Stimulated activated effector memory CD8-positive, alpha-beta T cell treated with anti-CD3 and anti-CD28 coated beads, Interleukin-12 subunit alpha, Interleukin-12 subunit beta, amount 100 ng/mL, for 72 hours (primary cell): Measurements from ENCODE around the gene RNFT2.
"Not testable (repeated sequence)": the region's sequence is repeated elsewhere in the genome, so short reads cannot be mapped to it uniquely, and the experiment has no call there.

ENCODE experiments used
- ATAC-seq: fragments of 150-1000 bp; cut with Tn5 transposase; 2 replicates; pipeline ENCODE4 v1.10.0; 2021
- DNase-seq, 2 donors: peaks; one replicate each; pipeline ENCODE4 v3.0.0; 2021 to 2022; ENCODE audit warnings: low spot score in 2 of 2
- H3K27ac Mint-ChIP-seq: one replicate; pipeline ENCODE4 v1.8.0; 2022; ENCODE audit warnings: mild to moderate bottlenecking, mixed read lengths
- H3K36me3 Mint-ChIP-seq: one replicate; pipeline ENCODE4 v1.8.0; 2022; ENCODE audit warnings: mild to moderate bottlenecking, mixed read lengths
- H3K4me1 Mint-ChIP-seq: one replicate; pipeline ENCODE4 v1.8.0; 2022; ENCODE audit warnings: mixed read lengths
- H3K4me3 Mint-ChIP-seq: one replicate; pipeline ENCODE4 v1.8.0; 2022; ENCODE audit warnings: mild to moderate bottlenecking, mixed read lengths
- H3K9me3 Mint-ChIP-seq: one replicate; pipeline ENCODE4 v1.8.0; 2022; ENCODE audit warnings: mixed read lengths

Gene RNFT2

GRCh38 chr12:116722245-116722644, 15.9 kb upstream of the RNFT2 start:
- DNase-seq (no peak), ATAC-seq (peak; percentile 34)
- peaks cover 22% of the 10 kb centered on the region for H3K4me1 Mint-ChIP-seq
- H3K4me3 Mint-ChIP-seq = no peak overlapping the region
- no peaks in the 10 kb centered on the region for H3K9me3 Mint-ChIP-seq
- H3K27ac Mint-ChIP-seq = peak overlapping the region; percentile 55
- H3K36me3 Mint-ChIP-seq = peaks cover 63% of the 10 kb centered on the region

- no peak for DNase-seq
- peaks cover 28% of the 10 kb centered on the region for H3K4me1 Mint-ChIP-seq
- no peak overlapping the region for H3K27ac Mint-ChIP-seq
- peaks cover 42% of the 10 kb centered on the region for H3K36me3 Mint-ChIP-seq
- no peak overlapping the region for H3K4me3 Mint-ChIP-seq
- ATAC-seq = no peak
- no peaks in the 10 kb centered on the region for H3K9me3 Mint-ChIP-seq
These were observed 11.4 kb upstream of the RNFT2 start for GRCh38 chr12:116726694-116727093.

- Mint-ChIP-seq H3K36me3 (peaks cover 42% of the 10 kb centered on the region), H3K27ac (no peak overlapping the region), H3K4me3 (no peak overlapping the region), H3K9me3 (no peaks in the 10 kb centered on the region), H3K4me1 (peaks cover 23% of the 10 kb centered on the region)
- ATAC-seq (no peak), DNase-seq (no peak)
These were observed 10.9 kb upstream of the RNFT2 start for GRCh38 chr12:116727261-116727660.

GRCh38 chr12:116727891-116728290, 10.2 kb upstream of the RNFT2 start:
- H3K36me3 Mint-ChIP-seq = peaks cover 42% of the 10 kb centered on the region
- no peak for ATAC-seq
- H3K4me3 Mint-ChIP-seq = no peak overlapping the region
- H3K9me3 Mint-ChIP-seq = no peaks in the 10 kb centered on the region
- peak overlapping the region; percentile 77 for H3K27ac Mint-ChIP-seq
- no peak for DNase-seq
- H3K4me1 Mint-ChIP-seq = peaks cover 21% of the 10 kb centered on the region

GRCh38 chr12:116731801-116732200, 6.3 kb upstream of the RNFT2 start:
- no peaks in the 10 kb centered on the region for H3K9me3 Mint-ChIP-seq

GRCh38 chr12:116734156-116734768, 3.9 kb upstream of the RNFT2 start:
- peak overlapping the region; percentile 20 for H3K27ac Mint-ChIP-seq
- peaks cover 46% of the 10 kb centered on the region for H3K4me1 Mint-ChIP-seq
- H3K9me3 Mint-ChIP-seq = no peaks in the 10 kb centered on the region
- H3K4me3 Mint-ChIP-seq = peak overlapping the region; percentile 96
- H3K36me3 Mint-ChIP-seq = peaks cover 51% of the 10 kb centered on the region
- no peak for ATAC-seq
- no peak for DNase-seq

More at GRCh38 chr12:116731801-116732200, 6.3 kb upstream of the RNFT2 start:
- no peak for ATAC-seq
- peaks cover 56% of the 10 kb centered on the region for H3K36me3 Mint-ChIP-seq
- DNase-seq = no peak
- H3K27ac Mint-ChIP-seq = peak overlapping the region; percentile 50
- H3K4me3 Mint-ChIP-seq = no peak overlapping the region
- peaks cover 39% of the 10 kb centered on the region for H3K4me1 Mint-ChIP-seq

GRCh38 chr12:116735084-116735483, 3.0 kb upstream of the RNFT2 start:
- no peak overlapping the region for H3K27ac Mint-ChIP-seq
- ATAC-seq = no peak
- no peak for DNase-seq
- H3K4me3 Mint-ChIP-seq = peak overlapping the region; percentile 96
- H3K36me3 Mint-ChIP-seq = peaks cover 46% of the 10 kb centered on the region
- H3K4me1 Mint-ChIP-seq = peaks cover 50% of the 10 kb centered on the region
- no peaks in the 10 kb centered on the region for H3K9me3 Mint-ChIP-seq

- peak overlapping the region; percentile 95 for H3K27ac Mint-ChIP-seq
- ATAC-seq (no peak), DNase-seq (no peak)
- H3K4me1 Mint-ChIP-seq = peaks cover 50% of the 10 kb centered on the region
- peaks cover 42% of the 10 kb centered on the region for H3K36me3 Mint-ChIP-seq
- peak overlapping the region; percentile 96 for H3K4me3 Mint-ChIP-seq
- H3K9me3 Mint-ChIP-seq = no peaks in the 10 kb centered on the region
These were observed 2.0 kb upstream of the RNFT2 start for GRCh38 chr12:116735951-116736599.

GRCh38 chr12:116736962-116737773, 947 bp upstream of the RNFT2 start:
- H3K36me3 Mint-ChIP-seq = peaks cover 36% of the 10 kb centered on the region
- peak overlapping the region; percentile 95 for H3K27ac Mint-ChIP-seq
- H3K4me3 Mint-ChIP-seq = peak overlapping the region; percentile 96
- no peaks in the 10 kb centered on the region for H3K9me3 Mint-ChIP-seq
- H3K4me1 Mint-ChIP-seq = peaks cover 50% of the 10 kb centered on the region
- DNase-seq (peak in 1 of 2 donors; percentile 55), ATAC-seq (no peak)

GRCh38 chr12:116739381-116739887, 1.3 kb downstream of the RNFT2 start:
- DNase-seq (no peak), ATAC-seq (no peak)
- Mint-ChIP-seq H3K27ac (no peak overlapping the region), H3K36me3 (peaks cover 17% of the 10 kb centered on the region), H3K4me3 (no peak overlapping the region), H3K9me3 (no peaks in the 10 kb centered on the region), H3K4me1 (peaks cover 42% of the 10 kb centered on the region)

- not testable (repeated sequence) for H3K27ac Mint-ChIP-seq, H3K9me3 Mint-ChIP-seq, ATAC-seq, DNase-seq, H3K36me3 Mint-ChIP-seq, H3K4me3 Mint-ChIP-seq
- peaks cover 15% of the 10 kb centered on the region for H3K4me1 Mint-ChIP-seq
These were observed 4.7 kb downstream of the RNFT2 start for GRCh38 chr12:116742787-116743186.

GRCh38 chr12:116744766-116745165, 6.7 kb downstream of the RNFT2 start:
- ATAC-seq (no peak), DNase-seq (no peak)
- Mint-ChIP-seq H3K9me3 (no peaks in the 10 kb centered on the region), H3K4me3 (no peak overlapping the region), H3K27ac (no peak overlapping the region), H3K4me1 (no peaks in the 10 kb centered on the region), H3K36me3 (no peaks in the 10 kb centered on the region)

- H3K36me3 Mint-ChIP-seq = no peaks in the 10 kb centered on the region
- H3K4me3 Mint-ChIP-seq = no peak overlapping the region
- no peak for ATAC-seq
- H3K4me1 Mint-ChIP-seq = no peaks in the 10 kb centered on the region
- no peak overlapping the region for H3K27ac Mint-ChIP-seq
- no peaks in the 10 kb centered on the region for H3K9me3 Mint-ChIP-seq
- no peak for DNase-seq
These were observed 7.4 kb downstream of the RNFT2 start for GRCh38 chr12:116745554-116745953.

GRCh38 chr12:116749884-116750283, 11.8 kb downstream of the RNFT2 start:
- Mint-ChIP-seq H3K36me3 (no peaks in the 10 kb centered on the region), H3K4me1 (no peaks in the 10 kb centered on the region), H3K9me3 (no peaks in the 10 kb centered on the region), H3K4me3 (no peak overlapping the region), H3K27ac (no peak overlapping the region)
- ATAC-seq (no peak), DNase-seq (no peak)

GRCh38 chr12:116750298-116750697, 12.2 kb downstream of the RNFT2 start:
- H3K4me3 Mint-ChIP-seq = no peak overlapping the region
- no peak for ATAC-seq
- no peaks in the 10 kb centered on the region for H3K9me3 Mint-ChIP-seq

More at GRCh38 chr12:116750298-116750697, 12.2 kb downstream of the RNFT2 start:
- Mint-ChIP-seq H3K4me1 (no peaks in the 10 kb centered on the region), H3K27ac (no peak overlapping the region), H3K36me3 (no peaks in the 10 kb centered on the region)
- no peak for DNase-seq
